Vagina (tissue), 2 donors: ENCODE results near the gene MAT1A.

Experiments
- POLR2A ChIP-seq, 2 donors: fragments of 450-650 bp; IDR thresholded peaks; one replicate each; pipeline ENCODE4 v1.6.1; 2017; ENCODE audit warnings: antibody characterized with exemption in 2 of 2, mild to moderate bottlenecking in 2 of 2, moderate library complexity in 2 of 2
- POLR2AphosphoS5 ChIP-seq, 2 donors: sonication (generic); formaldehyde crosslinking; IDR thresholded peaks; one replicate each; pipeline ENCODE4 v1.9.0; 2017; ENCODE audit warnings: antibody characterized with exemption in 2 of 2, mild to moderate bottlenecking in 2 of 2, low read depth in 1 of 2; ENCODE audit not compliant: insufficient read depth in 1 of 2
- TF ChIP-seq, protein P1 (sequence below), 3 experiments: fragments of 450-650 bp in 2 of 3; fragments of 200-600 bp in 1 of 3; sonication (generic) in 1 of 3; IDR thresholded peaks; one replicate each; pipeline ENCODE4 v1.5.1; 2017 to 2019; ENCODE audit warnings: antibody characterized with exemption in 3 of 3, mild to moderate bottlenecking in 2 of 3, moderate library complexity in 2 of 3

DNA sequence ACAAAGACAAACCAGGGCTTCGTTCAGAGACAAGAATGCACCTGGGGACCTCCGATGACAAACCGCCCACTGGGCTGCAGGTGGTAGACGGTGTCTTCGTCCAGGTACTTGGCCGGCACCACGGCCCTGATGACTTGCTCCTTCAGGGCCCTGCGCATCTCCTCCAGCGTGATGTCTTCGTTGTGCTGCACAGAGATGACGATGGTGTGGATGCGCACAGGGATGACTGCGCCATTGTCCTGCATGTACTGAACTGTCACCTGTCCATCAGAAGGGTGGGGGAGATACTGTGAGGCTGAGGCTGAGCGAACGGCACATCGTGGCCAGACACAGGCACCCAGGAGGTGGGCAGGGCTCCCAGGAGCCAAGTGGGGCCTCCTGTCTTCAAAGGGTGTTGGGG lies 13.1 kb downstream of the MAT1A start:
- TF ChIP-seq POLR2A (IDR thresholded peaks at IDR 0.05) = no peak
- no peak for TF ChIP-seq POLR2AphosphoS5 (IDR thresholded peaks at IDR 0.05; ENCODE audit: insufficient read depth in 1 of 2, low read depth in 1 of 2)
- TF ChIP-seq, protein P1, sequence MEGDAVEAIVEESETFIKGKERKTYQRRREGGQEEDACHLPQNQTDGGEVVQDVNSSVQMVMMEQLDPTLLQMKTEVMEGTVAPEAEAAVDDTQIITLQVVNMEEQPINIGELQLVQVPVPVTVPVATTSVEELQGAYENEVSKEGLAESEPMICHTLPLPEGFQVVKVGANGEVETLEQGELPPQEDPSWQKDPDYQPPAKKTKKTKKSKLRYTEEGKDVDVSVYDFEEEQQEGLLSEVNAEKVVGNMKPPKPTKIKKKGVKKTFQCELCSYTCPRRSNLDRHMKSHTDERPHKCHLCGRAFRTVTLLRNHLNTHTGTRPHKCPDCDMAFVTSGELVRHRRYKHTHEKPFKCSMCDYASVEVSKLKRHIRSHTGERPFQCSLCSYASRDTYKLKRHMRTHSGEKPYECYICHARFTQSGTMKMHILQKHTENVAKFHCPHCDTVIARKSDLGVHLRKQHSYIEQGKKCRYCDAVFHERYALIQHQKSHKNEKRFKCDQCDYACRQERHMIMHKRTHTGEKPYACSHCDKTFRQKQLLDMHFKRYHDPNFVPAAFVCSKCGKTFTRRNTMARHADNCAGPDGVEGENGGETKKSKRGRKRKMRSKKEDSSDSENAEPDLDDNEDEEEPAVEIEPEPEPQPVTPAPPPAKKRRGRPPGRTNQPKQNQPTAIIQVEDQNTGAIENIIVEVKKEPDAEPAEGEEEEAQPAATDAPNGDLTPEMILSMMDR (IDR thresholded peaks at IDR 0.05) = no peak
